H1 (cell line): ENCODE results near the gene SMPX. TPM values are rescaled to one million over a fixed set of nuclear protein-coding genes. Genes with fewer than 3 reads are reported as not detected.

ENCODE experiments used
- ASH2L ChIP-seq: fragments of 200-600, 300-600 bp; sonication (generic); IDR thresholded peaks from one replicate; pipeline ENCODE4 v1.7.1; 2017; ENCODE audit warnings: low read length
- CTCF ChIP-seq, 3 experiments: IDR thresholded peaks; 1 replicate in 2 of 3; 2 replicates in 1 of 3; pipeline versions ENCODE4 v1.5.1 to v1.6.1; 2011; ENCODE audit warnings: low read length in 3 of 3, mild to moderate bottlenecking in 3 of 3, inconsistent platforms in 2 of 3, low read depth in 1 of 3, moderate library complexity in 1 of 3; ENCODE audit not compliant: insufficient read depth in 1 of 3; ENCODE audit errors: control extremely low read depth in 1 of 3
- KDM1A ChIP-seq: fragments of 200-600, 300-600 bp; sonication (generic); IDR thresholded peaks from 2 replicates; pipeline ENCODE4 v1.7.1; 2016; ENCODE audit warnings: mild to moderate bottlenecking, low read length, borderline replicate concordance
- SIN3A ChIP-seq, 2 experiments: IDR thresholded peaks in 1 of 2; conservative IDR thresholded peaks in 1 of 2; 2 replicates each; pipeline ENCODE4 v1.6.1; 2011 to 2012; ENCODE audit warnings: low read length in 2 of 2, improper control_type of control experiment in 1 of 2, low read depth in 1 of 2, mild to moderate bottlenecking in 1 of 2
- TBP ChIP-seq: IDR thresholded peaks from 2 replicates; pipeline ENCODE4 v1.6.1; 2011; ENCODE audit warnings: low read depth, low read length, improper control_type of control experiment
- TEAD4 ChIP-seq: IDR thresholded peaks from 2 replicates; pipeline ENCODE4 v1.6.1; 2012; ENCODE audit warnings: low read depth, low read length, inconsistent platforms, mixed read lengths
- polyA plus RNA-seq, 7 experiments: library from polyadenylated mRNA; depleted of rRNA in 3 of 7; stranded (reverse) in 5 of 7; unstranded in 2 of 7; fragments of >200 nt in 5 of 7; fragments of 200-250 nt in 2 of 7; gene quantifications; 1 replicate in 5 of 7; 2 replicates in 1 of 7; 4 replicates in 1 of 7; pipeline versions ENCODE4 v1.2.1 to v1.2.3, GENCODE V29; 2011 to 2013; ENCODE audit warnings: missing spikeins in 2 of 7, mixed read lengths in 2 of 7
- total RNA-seq: library from RNA; stranded (reverse); fragmentation: NEBNext Ultra II Directional; extraction: Animal tissue kit (Norgen Biotek cat#: 25700); gene quantifications from 2 replicates; pipeline ENCODE4 v1.2.1, GENCODE V29; 2021
- TF ChIP-seq, protein P1 (sequence below): IDR thresholded peaks from 2 replicates; pipeline ENCODE4 v1.6.1; 2011; ENCODE audit warnings: low read depth, mild to moderate bottlenecking, low read length; ENCODE audit not compliant: insufficient read depth

The SMPX gene
- total and polyA plus RNA-seq, 2 of the 8 experiments (the other 6 are each of a cell fraction or from before 2014, with no cell fraction given) = not detected

- TF ChIP-seq CTCF (IDR thresholded peaks at IDR 0.05; ENCODE audit: control extremely low read depth in 1 of 3, insufficient read depth in 1 of 3, low read depth in 1 of 3, low read length in 3 of 3) = no peak
- TF ChIP-seq SIN3A (conservative IDR thresholded peaks at IDR 0.05 in 1 of 2, IDR thresholded peaks at IDR 0.05 in 1 of 2; ENCODE audit: low read depth in 1 of 2, low read length in 2 of 2) = no peak
- TF ChIP-seq TEAD4 = no peak
- no peak for TF ChIP-seq ASH2L
- TF ChIP-seq KDM1A = no peak
- TF ChIP-seq, protein P1, sequence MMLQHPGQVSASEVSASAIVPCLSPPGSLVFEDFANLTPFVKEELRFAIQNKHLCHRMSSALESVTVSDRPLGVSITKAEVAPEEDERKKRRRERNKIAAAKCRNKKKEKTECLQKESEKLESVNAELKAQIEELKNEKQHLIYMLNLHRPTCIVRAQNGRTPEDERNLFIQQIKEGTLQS = no peak
- TF ChIP-seq TBP = no peak
- TF ChIP-seq, all 59 proteins: peak for 0
Measured at GRCh38 chrX:21725916-21726315, 32.0 kb downstream of the SMPX start (continued).
